ENCODE data around the gene KCND2. TPM values are rescaled to one million over a fixed set of nuclear protein-coding genes. Genes with fewer than 3 reads are reported as not detected.

The KCND2 gene
- total RNA-seq, 1 donor, result 17.3 TPM

DNA sequence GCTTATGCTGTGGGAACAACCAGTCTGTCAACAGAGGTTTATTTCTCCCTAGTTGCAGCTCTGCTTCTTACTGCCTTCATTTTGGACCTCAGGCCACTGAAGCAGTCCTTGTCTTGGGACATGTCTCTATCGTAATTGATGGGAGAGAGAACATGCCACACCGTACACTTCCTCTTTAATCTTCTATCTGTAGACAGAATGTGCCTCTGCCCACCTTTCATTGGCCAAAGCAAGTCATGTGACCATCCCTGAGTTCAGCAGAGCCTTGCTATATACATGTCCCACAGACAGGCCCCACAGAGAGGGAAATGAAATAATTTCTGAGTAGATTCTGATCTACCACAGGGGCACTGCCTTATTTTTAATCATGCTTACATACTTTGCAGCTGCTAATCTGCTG lies 98.0 kb downstream of the KCND2 start:
- no peak overlapping the region for H3K4me3 ChIP-seq (ENCODE audit: low read depth, low read length)
- TF ChIP-seq, protein P1, sequence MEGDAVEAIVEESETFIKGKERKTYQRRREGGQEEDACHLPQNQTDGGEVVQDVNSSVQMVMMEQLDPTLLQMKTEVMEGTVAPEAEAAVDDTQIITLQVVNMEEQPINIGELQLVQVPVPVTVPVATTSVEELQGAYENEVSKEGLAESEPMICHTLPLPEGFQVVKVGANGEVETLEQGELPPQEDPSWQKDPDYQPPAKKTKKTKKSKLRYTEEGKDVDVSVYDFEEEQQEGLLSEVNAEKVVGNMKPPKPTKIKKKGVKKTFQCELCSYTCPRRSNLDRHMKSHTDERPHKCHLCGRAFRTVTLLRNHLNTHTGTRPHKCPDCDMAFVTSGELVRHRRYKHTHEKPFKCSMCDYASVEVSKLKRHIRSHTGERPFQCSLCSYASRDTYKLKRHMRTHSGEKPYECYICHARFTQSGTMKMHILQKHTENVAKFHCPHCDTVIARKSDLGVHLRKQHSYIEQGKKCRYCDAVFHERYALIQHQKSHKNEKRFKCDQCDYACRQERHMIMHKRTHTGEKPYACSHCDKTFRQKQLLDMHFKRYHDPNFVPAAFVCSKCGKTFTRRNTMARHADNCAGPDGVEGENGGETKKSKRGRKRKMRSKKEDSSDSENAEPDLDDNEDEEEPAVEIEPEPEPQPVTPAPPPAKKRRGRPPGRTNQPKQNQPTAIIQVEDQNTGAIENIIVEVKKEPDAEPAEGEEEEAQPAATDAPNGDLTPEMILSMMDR (IDR thresholded peaks at IDR 0.05; ENCODE audit: insufficient read depth, low read depth, low read length), result no peak
- DNase-seq (ENCODE audit: low read depth), result no peak

DNA sequence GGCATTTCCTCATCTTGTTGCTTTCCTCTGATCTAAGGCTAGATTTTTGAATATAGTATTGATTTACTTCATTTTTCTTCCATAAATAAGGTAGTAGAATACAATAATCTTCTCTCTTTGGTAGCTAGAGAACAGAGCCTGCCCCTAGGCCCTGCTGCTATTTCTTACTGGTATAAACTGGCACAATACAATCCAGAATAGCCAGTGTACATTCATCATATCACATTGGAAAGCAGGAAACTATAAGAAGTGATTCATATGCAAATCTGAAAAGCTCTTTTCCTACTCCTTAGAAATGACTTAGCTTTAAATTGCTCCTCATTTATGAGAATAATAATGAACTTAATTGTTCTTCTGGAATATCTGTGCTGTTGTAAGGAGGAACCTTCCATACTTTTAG lies 100.2 kb downstream of the KCND2 start:
- TF ChIP-seq, protein P1 (IDR thresholded peaks at IDR 0.05; ENCODE audit: insufficient read depth, low read depth, low read length), result no peak
- no peak for DNase-seq (ENCODE audit: low read depth)
- H3K4me3 ChIP-seq (ENCODE audit: low read depth, low read length), result no peak overlapping the region

- no peak overlapping the region for H3K4me3 ChIP-seq (ENCODE audit: low read depth, low read length)
- TF ChIP-seq, protein P1 (IDR thresholded peaks at IDR 0.05; ENCODE audit: insufficient read depth, low read depth, low read length), result no peak
- no peak for DNase-seq (ENCODE audit: low read depth)
These were observed 121.6 kb downstream of the KCND2 start for GRCh38 chr7:120394595-120394994.

GRCh38 chr7:120395526-120396019 lies 122.6 kb downstream of the KCND2 start:
- H3K4me3 ChIP-seq (ENCODE audit: low read depth, low read length), result no peak overlapping the region
- DNase-seq (ENCODE audit: low read depth), result no peak
- TF ChIP-seq, protein P1 (IDR thresholded peaks at IDR 0.05; ENCODE audit: insufficient read depth, low read depth, low read length), result no peak

GRCh38 chr7:120398284-120399000 lies 125.5 kb downstream of the KCND2 start:
- DNase-seq (ENCODE audit: low read depth), result no peak
- H3K4me3 ChIP-seq (ENCODE audit: low read depth, low read length), result no peak overlapping the region
- TF ChIP-seq, protein P1 (IDR thresholded peaks at IDR 0.05; ENCODE audit: insufficient read depth, low read depth, low read length), result no peak

GRCh38 chr7:120400806-120401455 lies 128.0 kb downstream of the KCND2 start:
- DNase-seq (ENCODE audit: low read depth), result no peak
- H3K4me3 ChIP-seq (ENCODE audit: low read depth, low read length), result no peak overlapping the region
- TF ChIP-seq, protein P1 (IDR thresholded peaks at IDR 0.05; ENCODE audit: insufficient read depth, low read depth, low read length), result no peak

Measured in fibroblast of villous mesenchyme (primary cell).